OCI-LY3 (cell line): ENCODE data around the gene EXTL2.

Experiments
- H2AFZ ChIP-seq: fragments of 200-600, 300-600 bp; shearing (Covaris generic); 2 replicates; pipeline ENCODE4 v1.6.0; 2014; ENCODE audit warnings: antibody characterized with exemption, low read depth, low read length
- H3K27ac ChIP-seq: fragments of 200-600, 300-600 bp; sonication (generic); 2 replicates; pipeline ENCODE4 v1.5.1; 2014; ENCODE audit warnings: mild to moderate bottlenecking, low read length, moderate library complexity, mixed read lengths
- H3K27me3 ChIP-seq: fragments of 200-600, 300-600 bp; sonication (generic); 2 replicates; pipeline ENCODE4 v1.6.1; 2014; ENCODE audit warnings: low read depth, low read length, mixed read lengths
- H3K36me3 ChIP-seq: fragments of 200-600, 300-600 bp; sonication (generic); replicated peaks from 2 replicates; pipeline ENCODE3; 2014; ENCODE audit warnings: low read depth, low read length, mixed read lengths
- H3K4me1 ChIP-seq: fragments of 300-600, 200-600 bp; sonication (generic); 2 replicates; pipeline ENCODE4 v1.6.1; 2014; ENCODE audit warnings: low read length, mixed read lengths
- H3K4me2 ChIP-seq: fragments of 200-600, 300-600 bp; sonication (generic); 2 replicates; pipeline ENCODE4 v1.6.1; 2014; ENCODE audit warnings: low read length, mixed read lengths
- H3K4me3 ChIP-seq: fragments of 300-600, 200-600 bp; sonication (generic); 2 replicates; pipeline ENCODE4 v1.5.1; 2014; ENCODE audit warnings: antibody characterized with exemption, mild to moderate bottlenecking, low read length, moderate library complexity
- H3K79me2 ChIP-seq: fragments of 300-600, 200-600 bp; shearing (Covaris generic); 2 replicates; pipeline ENCODE4 v1.6.1; 2014; ENCODE audit warnings: mild to moderate bottlenecking, low read length, mixed read lengths
- H3K9ac ChIP-seq: fragments of 300-600, 200-600 bp; shearing (Covaris generic); 2 replicates; pipeline ENCODE4 v1.6.0; 2014; ENCODE audit warnings: mild to moderate bottlenecking, low read length, moderate library complexity
- H3K9me3 ChIP-seq: fragments of 200-600, 300-600 bp; shearing (Covaris generic); 2 replicates; pipeline ENCODE4 v1.6.1; 2014; ENCODE audit warnings: low read length, mixed read lengths; ENCODE audit not compliant: insufficient read depth
- H4K20me1 ChIP-seq: fragments of 200-600, 300-600 bp; sonication (generic); 2 replicates; pipeline ENCODE4 v1.6.1; 2016; ENCODE audit warnings: low read length, mixed read lengths; ENCODE audit not compliant: insufficient read depth
- EZH2phosphoT487 ChIP-seq: fragments of 200-600 bp; shearing (Covaris generic); IDR thresholded peaks from 2 replicates; pipeline ENCODE4 v1.6.1; 2018; ENCODE audit warnings: antibody characterized with exemption, mixed run types, low read depth
- TF ChIP-seq, protein P1 (sequence below): fragments of 200-600, 300-600 bp; sonication (generic); IDR thresholded peaks from 2 replicates; pipeline ENCODE4 v1.5.1; 2014; ENCODE audit warnings: antibody characterized with exemption, low read length, low read depth

The EXTL2 gene

DNA sequence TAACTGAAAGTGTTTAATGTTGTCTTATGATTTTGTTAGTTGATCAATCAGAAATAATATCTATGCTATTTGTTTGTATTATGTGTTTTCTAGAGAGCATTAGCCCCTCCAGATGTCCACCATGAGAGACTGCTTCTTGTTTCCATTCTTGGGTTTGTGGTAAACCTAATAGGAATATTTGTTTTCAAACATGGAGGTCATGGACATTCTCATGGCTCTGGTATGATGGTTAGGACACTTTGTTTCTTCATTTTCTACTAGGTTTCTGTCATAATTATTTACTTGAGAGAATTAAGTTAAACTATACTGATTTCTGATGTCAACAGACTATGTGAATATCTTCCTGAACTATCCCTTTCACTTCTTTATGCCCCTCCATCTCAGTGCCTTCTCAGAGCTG, 17.4 kb upstream of the EXTL2 start:
- H3K36me3 ChIP-seq, result peaks cover under 1% of the 10 kb centered on the region
- no peak overlapping the region for H2AFZ ChIP-seq
- H3K27ac ChIP-seq, result no peak overlapping the region
- H4K20me1 ChIP-seq, result no peaks in the 10 kb centered on the region
- no peaks in the 10 kb centered on the region for H3K9me3 ChIP-seq
- H3K4me1 ChIP-seq, result no peaks in the 10 kb centered on the region
- no peak overlapping the region for H3K4me2 ChIP-seq
- no peaks in the 10 kb centered on the region for H3K79me2 ChIP-seq
- no peaks in the 10 kb centered on the region for H3K27me3 ChIP-seq
- H3K9ac ChIP-seq, result no peak overlapping the region
- TF ChIP-seq, protein P1, sequence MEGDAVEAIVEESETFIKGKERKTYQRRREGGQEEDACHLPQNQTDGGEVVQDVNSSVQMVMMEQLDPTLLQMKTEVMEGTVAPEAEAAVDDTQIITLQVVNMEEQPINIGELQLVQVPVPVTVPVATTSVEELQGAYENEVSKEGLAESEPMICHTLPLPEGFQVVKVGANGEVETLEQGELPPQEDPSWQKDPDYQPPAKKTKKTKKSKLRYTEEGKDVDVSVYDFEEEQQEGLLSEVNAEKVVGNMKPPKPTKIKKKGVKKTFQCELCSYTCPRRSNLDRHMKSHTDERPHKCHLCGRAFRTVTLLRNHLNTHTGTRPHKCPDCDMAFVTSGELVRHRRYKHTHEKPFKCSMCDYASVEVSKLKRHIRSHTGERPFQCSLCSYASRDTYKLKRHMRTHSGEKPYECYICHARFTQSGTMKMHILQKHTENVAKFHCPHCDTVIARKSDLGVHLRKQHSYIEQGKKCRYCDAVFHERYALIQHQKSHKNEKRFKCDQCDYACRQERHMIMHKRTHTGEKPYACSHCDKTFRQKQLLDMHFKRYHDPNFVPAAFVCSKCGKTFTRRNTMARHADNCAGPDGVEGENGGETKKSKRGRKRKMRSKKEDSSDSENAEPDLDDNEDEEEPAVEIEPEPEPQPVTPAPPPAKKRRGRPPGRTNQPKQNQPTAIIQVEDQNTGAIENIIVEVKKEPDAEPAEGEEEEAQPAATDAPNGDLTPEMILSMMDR, result no peak
- TF ChIP-seq EZH2phosphoT487, result no peak
- H3K4me3 ChIP-seq, result no peak overlapping the region

DNA sequence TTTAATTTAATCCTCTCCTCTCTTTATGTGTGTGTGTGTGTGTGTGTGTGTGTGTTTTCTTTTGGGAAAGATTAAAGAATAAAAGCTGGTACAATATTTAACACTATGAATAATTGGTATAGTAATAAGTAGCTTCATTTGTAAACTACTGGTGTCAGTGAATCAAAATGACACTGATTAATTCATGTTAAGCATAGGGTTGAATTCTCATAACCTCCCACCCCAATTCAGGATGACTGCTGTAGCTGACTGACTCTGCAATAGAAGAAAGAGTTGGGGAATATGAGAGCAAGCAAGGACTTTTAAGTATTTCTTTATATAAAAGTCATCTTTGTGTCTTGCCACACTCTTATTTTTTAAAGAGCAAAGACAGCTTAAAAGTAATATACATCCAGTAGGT, 14.4 kb upstream of the EXTL2 start:
- Histone ChIP-seq H3K79me2 (no peaks in the 10 kb centered on the region), H2AFZ (no peak overlapping the region), H3K36me3 (peaks cover 11% of the 10 kb centered on the region), H3K4me2 (no peak overlapping the region), H3K9me3 (no peaks in the 10 kb centered on the region), H3K27me3 (no peaks in the 10 kb centered on the region), H4K20me1 (no peaks in the 10 kb centered on the region), H3K9ac (no peak overlapping the region), H3K27ac (no peak overlapping the region), H3K4me3 (no peak overlapping the region), H3K4me1 (no peaks in the 10 kb centered on the region)
- TF ChIP-seq, protein P1, result no peak
- no peak for TF ChIP-seq EZH2phosphoT487

DNA sequence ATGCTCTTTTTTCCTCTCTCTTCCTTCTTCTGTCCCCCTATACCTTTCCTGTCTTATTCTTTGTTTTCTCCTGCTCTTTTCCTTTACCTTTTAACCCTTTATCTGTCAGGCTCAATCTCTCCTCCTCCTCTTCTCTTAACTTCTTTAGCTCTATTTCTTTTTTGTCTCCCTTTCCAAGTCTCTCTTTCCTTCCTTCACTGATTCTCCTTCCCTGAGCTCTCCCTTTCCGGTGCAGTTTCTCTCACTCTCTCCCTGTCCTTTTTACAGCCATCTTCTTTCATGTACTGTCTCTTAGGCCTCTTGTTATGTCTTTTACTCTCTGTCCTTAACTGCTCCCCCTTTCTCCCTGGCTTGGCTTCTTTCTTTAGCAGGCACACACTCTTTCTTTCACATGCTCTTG, 13.2 kb upstream of the EXTL2 start:
- Histone ChIP-seq H3K27ac (no peak overlapping the region), H3K79me2 (no peaks in the 10 kb centered on the region), H3K4me2 (no peak overlapping the region), H3K4me1 (no peaks in the 10 kb centered on the region), H3K36me3 (peaks cover 11% of the 10 kb centered on the region), H3K4me3 (no peak overlapping the region), H2AFZ (no peak overlapping the region), H3K9ac (no peak overlapping the region), H3K27me3 (no peaks in the 10 kb centered on the region), H4K20me1 (no peaks in the 10 kb centered on the region), H3K9me3 (no peaks in the 10 kb centered on the region)
- no peak for TF ChIP-seq EZH2phosphoT487
- TF ChIP-seq, protein P1, result no peak

DNA sequence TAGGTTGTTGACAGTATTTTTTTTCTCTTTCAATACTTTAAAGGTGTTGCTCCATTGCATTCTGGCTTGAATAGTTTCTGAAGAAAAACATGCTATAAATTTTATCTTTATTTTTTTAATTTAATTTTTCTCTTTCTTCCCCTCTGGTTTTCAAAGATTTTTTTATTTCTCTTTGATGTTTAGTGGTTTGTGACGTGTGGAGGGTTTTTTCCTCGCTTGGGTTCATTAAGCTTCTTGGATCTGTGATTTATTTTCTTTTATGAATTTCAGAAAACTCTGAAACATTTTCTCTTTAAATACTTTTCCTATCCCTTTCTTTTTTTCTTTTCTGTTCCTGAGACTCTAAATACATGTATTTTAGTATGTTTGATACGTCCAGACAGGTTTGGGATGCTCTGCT, 10.5 kb upstream of the EXTL2 start:
- no peaks in the 10 kb centered on the region for H3K27me3 ChIP-seq
- no peaks in the 10 kb centered on the region for H3K9me3 ChIP-seq
- peaks cover 15% of the 10 kb centered on the region for H3K36me3 ChIP-seq
- no peaks in the 10 kb centered on the region for H3K4me1 ChIP-seq
- no peak overlapping the region for H2AFZ ChIP-seq
- no peak overlapping the region for H3K9ac ChIP-seq
- H4K20me1 ChIP-seq, result no peaks in the 10 kb centered on the region
- no peak for TF ChIP-seq EZH2phosphoT487
- TF ChIP-seq, protein P1, result no peak
- no peak overlapping the region for H3K4me2 ChIP-seq
- no peak overlapping the region for H3K4me3 ChIP-seq
- H3K79me2 ChIP-seq, result no peaks in the 10 kb centered on the region
- no peak overlapping the region for H3K27ac ChIP-seq
